Hindlimb muscle (tissue), 1 donor: ENCODE results near the gene SWAP70. TPM values are rescaled to one million over a fixed set of nuclear protein-coding genes. Genes with fewer than 3 reads are reported as not detected.
A peak's percentile ranks its signal among the peaks of the same experiment; 100 is the strongest.

Experiments
- DNase-seq: peaks from one replicate; pipeline ENCODE4 v3.0.0-alpha.2; 2013
- polyA plus RNA-seq: library from polyadenylated mRNA; unstranded; fragments of 120-200 nt; gene quantifications from one replicate; pipeline ENCODE4 v1.2.1, GENCODE V29; 2013; ENCODE audit not compliant: insufficient read length

SWAP70 gene
- polyA plus RNA-seq, 1 donor, result 14.6 TPM

DNA sequence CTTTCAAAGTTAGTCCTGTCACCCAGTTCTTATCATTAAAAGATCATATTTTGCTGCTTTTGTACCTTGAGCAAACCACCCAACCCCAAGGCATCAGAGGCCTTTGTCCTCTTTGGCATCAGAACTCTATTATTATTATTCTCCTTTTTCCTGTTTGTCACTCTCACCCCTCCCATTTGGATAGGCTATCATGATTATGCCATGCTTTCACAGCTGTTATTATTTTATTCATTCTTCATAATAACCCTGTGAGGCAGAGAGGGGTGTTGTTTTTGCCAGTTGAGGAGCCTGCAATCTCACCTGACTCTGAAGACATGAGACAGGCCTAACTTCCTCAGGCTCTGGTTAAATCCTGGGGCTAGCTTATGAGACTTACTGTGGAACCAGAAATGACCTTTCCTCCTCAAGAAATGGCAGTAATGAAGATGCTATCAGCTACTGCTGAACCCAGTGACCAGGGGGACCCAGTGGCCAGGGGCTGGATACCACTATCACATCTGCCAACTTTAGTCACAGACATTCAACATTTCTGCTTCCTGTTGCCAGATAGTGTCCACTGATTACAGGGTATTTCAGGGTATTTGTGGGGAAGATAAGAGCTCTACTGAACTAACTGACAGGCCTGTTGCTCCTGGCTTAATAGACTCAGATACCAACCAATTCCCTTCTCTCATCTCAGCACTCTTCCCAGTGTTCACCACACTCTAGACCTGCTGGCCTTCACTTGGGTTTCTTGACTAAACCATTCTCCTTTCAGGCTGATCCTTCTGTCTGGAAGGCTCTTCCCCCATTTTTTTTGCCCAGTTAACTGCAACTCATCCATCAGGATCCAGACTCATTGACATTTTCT lies 11.8 kb upstream of the SWAP70 start:
- DNase-seq, result no peak

DNA sequence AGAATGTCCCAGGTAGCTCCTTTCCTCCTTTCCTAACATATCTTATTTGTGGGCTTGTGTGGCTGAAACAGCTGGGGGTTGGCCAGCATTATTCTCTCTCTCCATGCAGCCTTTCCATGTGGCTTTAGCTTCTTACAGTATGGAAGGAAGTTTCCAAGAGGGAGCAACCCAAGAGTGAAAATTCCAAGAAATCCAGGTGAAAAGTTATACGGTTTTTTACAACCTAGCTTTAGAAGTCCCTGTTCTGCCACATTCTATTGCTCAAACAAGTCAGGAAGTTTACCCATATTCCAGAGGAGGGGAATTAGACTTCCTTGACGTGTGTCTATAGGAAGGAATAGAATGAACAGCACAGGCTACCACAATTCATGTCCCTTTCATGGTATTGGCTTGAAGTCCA lies 10.0 kb upstream of the SWAP70 start:
- DNase-seq, result no peak

DNA sequence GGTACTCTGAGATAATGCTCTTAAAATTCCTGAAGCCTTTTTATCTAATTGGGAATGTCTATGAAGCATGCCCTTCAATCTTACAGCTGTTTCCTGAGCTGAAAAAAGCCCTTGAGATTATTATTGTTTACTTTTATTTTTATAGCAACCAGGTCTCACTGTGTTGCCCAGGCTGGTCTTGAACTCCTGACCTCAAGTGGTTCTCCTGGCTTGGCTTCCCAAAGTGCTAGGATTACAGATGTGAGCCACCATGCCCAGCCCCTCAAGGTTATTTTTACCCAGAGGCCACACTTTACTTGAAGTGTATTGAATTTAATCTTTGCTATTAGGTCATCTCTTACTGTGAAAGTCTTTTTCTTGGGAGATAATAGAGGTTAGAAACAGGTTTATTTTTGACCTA lies 7.0 kb upstream of the SWAP70 start:
- no peak for DNase-seq

DNA sequence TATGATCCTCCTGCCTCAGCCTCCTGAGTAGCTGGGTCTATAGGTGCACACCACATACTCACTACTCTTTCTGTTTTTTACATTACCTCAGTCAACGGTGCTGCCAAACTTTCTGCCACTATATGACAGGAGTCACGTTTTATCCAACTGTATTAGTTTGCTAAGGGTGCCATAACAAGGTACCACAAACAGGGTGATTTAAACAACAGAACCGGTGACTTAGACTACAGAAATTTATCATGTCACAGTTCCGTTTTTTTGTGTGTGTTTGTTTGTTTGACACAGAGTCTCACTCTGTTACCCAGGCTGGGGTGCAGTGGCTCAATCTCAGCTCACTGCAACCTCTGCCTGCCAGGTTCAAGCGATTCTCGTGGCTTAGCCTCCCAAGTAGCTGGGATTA lies 6.3 kb upstream of the SWAP70 start:
- DNase-seq, result no peak

DNA sequence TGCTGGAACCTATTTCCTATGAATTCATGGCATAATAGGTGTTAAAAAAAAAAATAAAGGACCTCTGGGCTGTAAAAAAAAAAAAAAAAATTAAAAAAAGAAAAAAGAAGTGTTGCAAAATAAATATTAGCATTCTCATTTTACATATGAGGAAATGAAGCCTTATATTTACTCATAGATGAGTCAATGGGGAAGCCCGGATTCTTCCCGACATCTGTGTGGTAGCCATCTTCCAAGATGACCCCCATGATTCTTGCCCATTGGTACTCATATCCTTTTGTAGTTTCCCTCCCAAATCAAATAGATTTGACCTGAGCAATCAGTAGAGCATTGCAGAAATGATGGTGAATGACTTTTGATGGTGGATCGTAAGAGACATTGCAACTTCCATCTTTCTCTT lies 3.0 kb upstream of the SWAP70 start:
- no peak for DNase-seq

DNA sequence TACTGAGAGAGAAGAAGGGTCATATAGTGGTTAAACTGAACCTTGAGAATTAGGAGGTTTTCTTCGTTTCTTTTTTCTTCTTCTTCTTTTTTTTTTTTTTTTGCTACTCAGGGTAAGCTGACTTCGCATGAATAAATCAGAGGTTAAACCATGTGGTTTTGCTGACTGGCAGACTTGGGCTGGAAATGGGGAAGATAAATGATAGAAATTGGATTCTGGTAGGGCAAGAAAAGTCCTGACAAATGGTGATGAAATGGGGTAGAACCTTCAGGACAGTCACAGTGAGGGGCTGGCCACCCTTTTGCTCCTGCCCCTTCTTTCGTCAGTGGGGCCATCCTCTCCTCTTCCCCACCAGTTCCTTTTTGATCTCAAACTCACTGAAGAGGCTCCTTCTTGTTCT lies 1.6 kb upstream of the SWAP70 start:
- no peak for DNase-seq

DNA sequence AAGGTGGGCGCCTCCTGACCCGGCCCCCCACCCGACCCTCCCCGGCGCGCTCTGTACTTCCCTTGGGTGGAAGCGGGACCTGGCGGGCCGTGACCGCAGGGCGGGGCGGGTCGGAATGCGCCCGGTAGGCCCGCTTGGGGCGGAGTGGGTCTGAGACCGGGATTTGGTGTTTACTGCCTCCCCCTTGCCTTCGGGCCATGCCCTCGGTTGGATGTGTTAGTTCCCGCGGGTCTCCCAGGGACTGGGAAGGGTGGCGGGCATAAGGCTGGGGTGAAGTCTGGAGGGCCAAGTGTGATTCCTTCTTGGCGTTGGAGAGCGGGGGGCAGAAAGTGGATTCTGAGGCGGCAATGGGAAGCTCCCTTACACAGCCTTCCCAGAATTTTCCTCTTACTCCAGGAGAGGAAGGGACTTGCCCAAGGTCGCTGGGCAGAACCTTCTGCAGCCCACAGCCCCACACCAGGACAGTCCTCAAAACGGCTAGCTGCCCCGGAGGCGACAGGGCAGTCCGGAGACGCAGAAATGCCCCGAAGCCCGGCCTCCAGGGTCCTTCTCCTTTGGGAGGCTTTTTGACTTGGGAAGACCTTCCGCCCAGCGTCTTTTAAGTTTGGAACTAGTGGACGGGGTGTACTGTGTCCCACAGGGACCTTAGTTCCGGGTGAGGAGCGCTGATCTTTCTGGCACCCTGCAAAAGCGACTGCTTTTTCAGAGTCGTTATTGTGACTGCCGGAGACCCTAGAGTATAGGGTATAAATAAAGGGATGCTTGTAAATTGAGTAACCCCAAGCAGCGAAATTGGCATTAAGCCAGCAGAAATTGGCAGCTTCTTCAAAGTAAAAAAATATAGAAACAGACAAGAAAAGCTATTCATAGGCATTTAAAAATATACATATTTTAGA lies 647 bp downstream of the SWAP70 start:
- DNase-seq, result peak; percentile 38

DNA sequence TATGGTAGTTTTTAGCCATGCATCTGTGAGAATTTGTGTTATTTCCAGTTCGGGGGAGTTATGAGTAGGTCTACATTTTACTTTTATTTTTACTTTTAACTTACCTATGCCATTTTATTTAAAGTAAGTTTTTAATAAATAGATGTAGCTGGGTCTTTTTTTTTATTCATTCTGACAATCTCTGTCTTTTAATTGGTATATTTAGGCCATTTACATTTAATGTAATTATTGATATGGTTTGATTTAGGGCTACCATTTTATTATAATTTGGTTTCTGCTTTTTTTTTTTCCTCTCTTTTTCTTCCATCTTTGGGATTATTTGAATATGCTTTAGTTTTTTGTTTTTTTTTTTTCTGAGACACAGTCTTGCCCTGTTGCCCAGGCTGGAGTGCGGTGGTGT lies 1.9 kb downstream of the SWAP70 start:
- DNase-seq, result no peak

DNA sequence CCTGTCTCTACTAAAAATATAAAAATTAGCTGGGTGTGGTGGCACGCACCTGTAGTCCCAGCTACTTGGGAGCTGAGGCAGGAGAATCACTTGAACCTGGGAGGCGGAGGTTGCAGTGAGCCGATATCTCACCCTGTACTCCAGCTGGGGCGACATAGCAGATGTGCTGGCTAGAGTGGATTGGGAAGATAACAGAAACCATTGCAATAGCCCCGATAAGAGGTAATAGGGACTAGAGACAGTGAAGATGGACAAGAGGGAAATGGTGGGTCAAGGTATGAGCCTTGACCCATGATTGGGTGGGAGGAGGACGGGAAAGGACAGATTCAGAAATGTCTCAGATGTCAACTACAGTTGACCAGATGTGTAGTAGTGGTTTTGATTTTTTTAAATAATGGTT lies 6.1 kb downstream of the SWAP70 start:
- DNase-seq, result no peak

DNA sequence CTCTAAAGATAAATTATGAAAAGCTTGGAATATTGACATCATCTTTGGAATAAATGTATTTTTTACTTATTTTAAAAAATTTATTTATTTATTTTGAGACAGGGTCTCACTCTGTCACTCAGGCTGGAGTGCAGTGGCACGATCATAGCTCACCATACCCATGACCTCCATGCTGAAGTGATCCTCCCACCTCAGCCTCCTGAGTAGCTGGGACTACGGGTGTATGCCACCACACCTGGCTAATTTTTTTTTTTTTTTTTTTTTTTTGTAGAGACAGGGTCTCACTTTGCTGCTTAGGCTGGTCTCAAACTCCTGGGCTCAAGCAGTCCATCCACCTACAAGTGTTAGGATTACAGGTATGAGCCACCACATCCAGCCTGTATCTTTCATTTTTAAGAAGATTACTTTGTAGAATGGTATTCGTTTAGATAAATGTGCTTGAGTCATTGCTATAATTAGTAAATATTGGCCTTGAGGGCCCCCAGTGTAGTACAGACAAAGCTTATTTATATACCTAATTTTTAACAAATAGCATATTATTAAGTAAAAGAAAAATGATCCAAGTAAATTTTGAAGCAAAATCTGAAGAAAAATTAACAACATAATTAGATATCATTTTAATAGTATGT lies 8.5 kb downstream of the SWAP70 start:
- no peak for DNase-seq

DNA sequence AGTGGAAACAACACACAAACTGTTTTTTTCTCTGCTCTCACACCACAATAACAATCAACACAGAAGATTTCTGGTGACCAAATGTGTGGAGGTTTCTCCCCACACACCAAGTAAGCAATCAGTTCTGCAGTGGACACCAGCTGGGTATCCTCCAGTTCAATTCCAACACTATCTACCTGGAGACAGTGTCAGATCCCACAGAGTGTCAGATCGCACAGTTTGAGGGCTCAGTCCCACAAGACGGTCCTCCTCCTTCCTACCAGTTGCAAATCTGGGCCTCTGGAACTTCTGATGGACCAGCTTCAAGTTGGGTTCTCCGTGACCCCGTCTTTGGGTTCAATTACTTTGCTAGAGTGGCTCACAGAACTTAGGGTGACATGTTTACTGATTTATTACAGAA lies 9.0 kb downstream of the SWAP70 start:
- DNase-seq, result no peak

DNA sequence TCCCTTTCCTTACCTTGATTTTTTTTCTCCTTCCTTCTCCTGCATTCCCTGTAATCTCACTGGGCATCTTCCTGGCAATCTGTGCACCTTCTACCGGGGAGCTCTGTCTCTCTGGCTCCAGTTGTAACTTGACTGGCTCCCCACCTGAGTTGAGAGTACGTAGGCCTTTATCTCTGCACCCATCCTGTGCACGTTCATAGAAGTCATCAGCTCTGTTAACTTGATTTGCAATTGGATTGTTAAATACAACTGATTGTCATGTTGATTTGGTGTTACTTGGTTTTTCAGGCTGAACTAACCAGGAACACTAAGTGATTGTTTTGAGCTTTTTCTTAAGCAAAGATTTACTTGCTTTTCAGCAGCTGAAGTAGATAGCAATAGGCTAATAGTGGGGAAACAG lies 11.8 kb downstream of the SWAP70 start:
- DNase-seq, result no peak

DNA sequence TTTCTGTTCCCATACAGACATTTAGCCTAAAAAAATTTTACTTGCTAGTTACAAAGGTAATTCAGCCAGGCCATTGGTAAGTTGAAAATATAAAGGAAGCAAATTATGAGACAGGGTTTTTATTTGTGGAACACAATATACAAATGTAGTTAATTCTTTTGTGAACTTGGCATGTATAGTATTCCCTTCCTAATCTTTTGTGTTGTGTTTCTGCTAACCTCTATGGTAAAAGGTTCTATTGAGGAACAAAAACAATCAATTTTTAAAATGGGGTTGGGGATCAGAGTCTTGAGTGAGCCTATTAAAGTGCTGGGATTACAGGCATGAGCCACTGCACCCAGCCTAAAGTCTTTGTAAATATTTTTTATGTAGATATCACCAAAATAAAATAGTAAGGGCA lies 14.1 kb downstream of the SWAP70 start:
- no peak for DNase-seq

DNA sequence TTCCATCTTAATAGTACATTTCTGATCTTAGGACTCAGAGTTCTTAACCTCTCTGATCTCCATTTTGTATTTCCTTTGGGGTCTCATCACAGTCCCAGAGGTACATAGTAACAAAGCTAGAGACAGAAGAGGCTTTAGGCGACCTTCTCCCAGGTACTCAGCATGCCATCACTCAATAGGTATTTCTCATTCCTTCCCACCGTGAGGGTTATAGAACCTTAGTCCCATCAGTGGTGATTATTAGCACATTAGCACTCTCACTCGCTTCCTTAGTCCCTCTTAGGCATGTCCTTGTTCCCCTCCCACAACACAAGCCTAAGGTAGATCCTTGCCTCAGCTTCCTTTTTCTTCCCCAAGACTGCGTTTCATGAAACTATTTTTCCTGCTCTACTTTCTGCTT lies 14.7 kb downstream of the SWAP70 start:
- no peak for DNase-seq

DNA sequence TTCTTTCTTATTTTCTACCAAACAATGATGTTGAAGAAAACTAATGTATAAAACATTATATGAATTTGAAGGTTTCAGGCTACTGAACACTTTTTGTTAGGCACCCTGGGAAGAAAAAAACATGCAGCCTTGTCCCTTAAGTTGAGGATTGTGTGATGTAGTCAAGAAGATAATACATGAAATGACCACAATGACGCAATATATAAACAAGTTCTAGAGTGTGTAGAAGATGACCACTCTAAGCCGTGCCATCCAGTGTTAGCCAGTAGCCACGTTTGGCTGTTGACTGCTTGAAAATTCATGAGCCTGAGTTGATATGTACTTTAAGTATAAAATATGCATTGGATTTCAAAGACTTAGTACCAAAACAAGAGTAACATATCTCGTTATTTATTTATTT lies 16.2 kb downstream of the SWAP70 start:
- DNase-seq, result no peak

DNA sequence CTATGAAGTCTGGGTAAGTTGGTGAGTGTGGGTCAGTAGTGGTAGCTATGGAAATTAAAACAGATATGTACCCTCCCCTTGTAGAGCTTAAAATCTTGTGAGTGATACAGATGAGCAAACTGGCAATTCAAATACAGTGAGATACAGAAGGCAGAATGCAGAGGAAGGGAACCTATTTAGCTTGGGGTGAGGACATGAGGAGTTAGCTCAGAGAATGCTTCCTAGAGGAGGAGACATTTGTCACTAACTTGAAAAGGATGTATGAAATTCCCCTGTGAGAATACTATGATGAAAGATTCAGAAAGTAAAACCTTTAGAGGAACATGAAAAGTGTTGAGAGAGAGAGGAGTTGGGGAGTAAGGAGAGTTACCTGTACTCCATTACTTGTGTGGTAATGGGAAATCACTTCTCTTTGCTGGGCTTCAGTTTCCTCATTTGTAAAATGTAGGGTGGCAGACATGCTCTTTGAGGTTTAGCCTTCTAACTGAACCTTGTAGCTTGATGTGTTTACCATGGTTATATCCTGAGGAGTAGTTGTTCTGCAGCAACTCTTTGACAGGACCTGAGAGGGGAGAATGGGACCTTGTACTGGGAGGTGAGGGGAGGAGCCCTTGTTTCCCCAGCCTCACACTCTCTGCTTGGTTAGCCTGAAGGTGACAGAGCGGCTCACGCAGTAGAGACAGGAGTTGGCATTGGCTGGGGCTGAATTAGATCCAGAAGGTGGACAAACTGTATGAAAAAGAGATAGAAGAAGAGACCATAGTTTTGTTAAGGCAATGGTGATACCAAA lies 17.9 kb downstream of the SWAP70 start:
- DNase-seq, result no peak

DNA sequence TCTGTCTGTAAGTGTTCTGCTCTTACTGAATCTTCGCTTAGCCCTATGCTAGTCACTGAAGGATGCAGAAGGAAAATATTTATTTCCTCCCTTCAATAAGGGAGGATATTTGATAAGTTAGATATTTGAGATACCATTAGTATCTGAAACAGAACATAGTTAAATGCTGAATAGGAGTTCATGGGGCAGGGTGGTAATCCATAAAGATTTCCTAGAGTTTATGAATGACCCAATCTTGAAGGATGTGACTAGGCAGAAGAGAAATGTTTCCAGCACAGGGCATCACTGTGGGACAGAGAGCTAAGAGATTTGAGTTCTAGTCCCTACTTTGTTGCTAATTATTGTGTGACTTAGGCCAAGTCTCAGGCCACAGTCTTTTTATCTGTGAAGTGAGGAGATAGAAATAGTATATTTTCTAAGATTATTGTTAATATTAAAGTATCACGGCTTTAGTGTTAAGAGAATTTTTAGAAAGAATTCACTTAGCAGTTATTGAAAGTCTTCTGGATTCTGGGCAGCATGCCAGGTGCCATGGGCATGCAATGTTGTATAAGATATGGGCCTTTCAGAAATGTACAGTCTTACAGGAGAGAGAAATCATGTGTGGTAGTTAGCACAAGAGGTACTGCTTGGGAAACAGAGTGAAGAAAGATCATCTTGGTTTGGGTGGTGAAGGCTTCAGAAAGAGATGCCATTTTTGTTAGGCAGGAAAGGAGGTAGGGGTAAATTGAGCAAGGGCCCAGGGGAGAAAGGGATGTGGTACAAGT lies 24.0 kb downstream of the SWAP70 start:
- no peak for DNase-seq

DNA sequence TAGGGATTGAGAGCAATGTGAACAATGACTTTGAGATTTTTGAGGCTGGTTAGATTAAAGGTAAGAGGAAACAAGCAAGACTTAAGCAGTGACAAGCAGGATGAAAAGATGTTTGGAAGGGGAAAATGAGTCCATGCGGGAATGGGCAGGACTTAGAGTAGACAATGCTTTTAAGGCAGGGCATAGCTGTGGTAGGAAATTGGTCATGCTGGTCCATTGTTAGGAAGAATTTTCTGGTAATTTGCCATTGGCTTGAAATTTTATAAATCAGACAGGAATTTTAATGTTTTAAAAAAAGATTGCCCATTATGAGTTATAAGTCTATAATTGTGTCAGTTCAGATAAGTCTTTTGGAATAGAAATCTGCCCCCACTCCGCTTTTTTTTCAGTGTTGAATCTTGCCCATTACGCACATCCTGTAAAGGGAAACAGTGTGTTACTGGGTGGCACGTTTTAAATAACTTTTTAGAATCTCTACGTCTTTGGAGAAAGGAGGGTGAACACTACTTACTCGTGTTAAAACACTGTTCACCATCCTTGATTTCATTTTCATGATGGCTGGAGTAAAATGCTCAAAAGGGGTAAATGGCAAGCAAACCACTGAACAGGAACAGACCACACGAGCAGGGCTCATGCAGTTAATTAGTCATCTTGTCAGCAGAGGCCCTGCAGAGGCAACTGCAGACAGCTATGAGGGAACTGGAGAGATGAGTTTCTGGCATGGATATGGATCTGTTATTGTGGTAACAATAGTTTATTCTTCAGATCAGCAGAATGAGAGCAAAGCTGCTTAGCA lies 25.0 kb downstream of the SWAP70 start:
- peak; percentile 25 for DNase-seq

DNA sequence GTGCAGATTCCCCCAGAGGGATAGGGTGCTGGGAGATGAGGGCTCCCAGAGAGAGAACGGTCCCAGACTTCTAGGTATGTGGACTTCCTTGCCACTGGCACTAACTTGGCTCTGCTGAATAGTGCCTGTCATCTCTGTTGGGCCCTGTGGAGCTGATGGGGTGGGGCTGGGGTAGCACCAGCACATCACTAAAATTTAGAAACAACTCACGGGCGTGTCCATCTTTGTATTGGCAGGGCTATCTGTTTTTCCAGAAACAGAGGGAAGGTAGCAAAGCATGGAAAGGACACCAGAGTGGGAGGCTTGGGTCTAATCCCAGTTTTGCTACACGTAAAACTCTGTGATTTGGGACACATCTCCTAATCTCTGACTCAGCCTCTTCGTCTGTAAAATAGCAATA lies 25.8 kb downstream of the SWAP70 start:
- no peak for DNase-seq

DNA sequence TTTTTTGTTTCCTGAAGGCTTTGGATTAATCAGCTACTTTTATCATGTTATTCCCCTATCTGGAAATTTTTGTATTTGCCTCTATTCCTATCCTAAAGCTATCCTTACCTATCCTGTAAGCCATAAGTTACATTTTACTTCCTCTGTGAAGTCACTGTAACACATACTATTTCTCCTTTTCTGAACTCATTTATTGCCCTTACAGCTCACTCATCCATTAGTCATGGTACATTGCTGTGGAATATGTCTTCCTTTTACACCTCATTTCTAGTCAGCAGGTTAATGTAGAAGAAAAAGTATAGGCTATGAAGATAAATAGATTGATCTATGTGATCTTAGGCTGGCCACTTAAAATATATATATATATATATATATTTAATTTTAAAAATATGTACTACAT lies 28.0 kb downstream of the SWAP70 start:
- no peak for DNase-seq

DNA sequence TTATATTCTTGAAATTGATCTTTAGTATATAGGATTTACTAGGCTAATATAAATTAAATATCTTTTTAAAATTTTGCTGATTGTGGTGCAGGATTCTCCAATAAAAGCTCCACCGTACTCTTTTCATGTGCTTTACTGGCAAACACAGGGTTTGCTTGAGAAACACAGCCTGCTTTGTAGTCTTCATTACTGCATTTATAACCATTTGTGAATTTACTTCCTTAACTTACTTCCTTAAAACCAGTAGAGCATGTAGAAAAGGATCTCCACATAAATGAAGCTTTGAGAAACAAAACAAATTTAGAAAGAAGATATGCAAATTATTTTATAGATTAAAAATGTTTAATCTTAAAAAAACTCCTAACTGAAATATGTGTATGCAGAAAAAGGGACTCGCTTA lies 28.8 kb downstream of the SWAP70 start:
- no peak for DNase-seq
